Calu3 (cell line): ENCODE data around the gene RPL38. TPM values are rescaled to one million over a fixed set of nuclear protein-coding genes. Genes with fewer than 3 reads are reported as not detected.

Source experiments
- BruUV-seq: library from RNA; stranded (reverse); fragments of 400-500 nt; replicated peaks from 2 replicates; lab custom pipeline; 2021; lab: Mats Ljungman, UMichigan
- CTCF ChIA-PET: fragments of 300-600 bp; sonication (Branson Sonifier 250); formaldehyde crosslinking; loops from one replicate; lab custom pipeline; 2022; ENCODE audit warnings: antibody characterized with exemption; lab: Charles Lee
- DNase-seq: peaks from one replicate; pipeline ENCODE4 v3.0.0; 2022
- H3K27ac Mint-ChIP-seq: one replicate; pipeline ENCODE4 v1.8.0; 2022; ENCODE audit warnings: mixed read lengths; ENCODE audit not compliant: unreplicated experiment
- H3K27me3 Mint-ChIP-seq: one replicate; pipeline ENCODE4 v1.8.0; 2022; ENCODE audit warnings: mixed read lengths; ENCODE audit not compliant: unreplicated experiment
- H3K36me3 Mint-ChIP-seq: one replicate; pipeline ENCODE4 v1.8.0; 2022; ENCODE audit warnings: mild to moderate bottlenecking, moderate library complexity, mixed read lengths; ENCODE audit not compliant: insufficient read depth, unreplicated experiment
- H3K4me1 Mint-ChIP-seq: one replicate; pipeline ENCODE4 v1.8.0; 2022; ENCODE audit warnings: mild to moderate bottlenecking, low read depth, mixed read lengths; ENCODE audit not compliant: unreplicated experiment
- H3K4me3 Mint-ChIP-seq: one replicate; pipeline ENCODE4 v1.8.0; 2022; ENCODE audit warnings: mild to moderate bottlenecking, low read depth, moderate library complexity, mixed read lengths; ENCODE audit not compliant: unreplicated experiment
- H3K9me3 Mint-ChIP-seq: one replicate; pipeline ENCODE4 v1.8.0; 2022; ENCODE audit warnings: low read depth, mixed read lengths; ENCODE audit not compliant: unreplicated experiment
- intact Hi-C: fragments of 100-400 bp; cut with micrococcal nuclease; formaldehyde crosslinking; loops from one replicate; pipeline ENCODE4 v1.10.0; 2022; ENCODE audit not compliant: unreplicated experiment
- total RNA-seq: library from RNA; stranded (reverse); gene quantifications from 2 replicates; pipeline ENCODE4 v1.2.3, GENCODE V29; 2022
- TF ChIP-seq, protein P1 (sequence below): fragments of 200-600 bp; IDR thresholded peaks from one replicate; pipeline ENCODE4 v1.8.0; 2022; ENCODE audit warnings: antibody characterized with exemption; ENCODE audit not compliant: unreplicated experiment

RPL38 gene
- total RNA-seq, 1 experiment from 2014 or later = 725 TPM

DNA sequence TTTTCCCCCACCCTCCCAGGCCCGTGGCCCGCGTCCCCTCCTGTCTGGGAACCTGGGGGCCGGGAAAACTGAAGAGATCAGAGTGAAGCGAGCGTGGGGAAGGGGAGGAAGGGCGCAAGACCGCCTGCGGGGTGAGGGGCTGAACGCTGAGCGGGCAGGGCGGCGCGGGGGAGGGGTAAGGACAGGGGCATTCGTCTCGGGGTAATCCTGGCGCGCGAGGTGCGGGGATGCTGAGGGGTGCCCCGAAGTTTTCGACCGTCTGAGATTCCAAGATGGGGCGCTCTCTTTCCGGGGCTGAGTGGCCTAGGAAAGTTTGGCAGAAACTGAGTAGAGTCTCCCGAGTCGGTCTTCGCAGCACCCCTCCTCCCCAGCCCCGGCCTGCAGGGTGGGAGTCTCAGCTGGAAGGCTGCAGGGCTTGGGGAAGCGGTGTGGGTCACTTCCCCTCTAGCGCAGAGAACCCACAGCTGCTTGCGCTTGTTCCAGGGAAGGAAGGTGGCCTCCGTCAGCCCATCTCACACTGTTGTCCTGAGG lies 10.4 kb downstream of the RPL38 start:
- Mint-ChIP-seq H3K36me3 (peaks cover 45% of the 10 kb centered on the region), H3K27ac (no peak overlapping the region), H3K9me3 (no peaks in the 10 kb centered on the region), H3K4me1 (peaks cover 8% of the 10 kb centered on the region), H3K4me3 (peak overlapping the region; percentile 70), H3K27me3 (peaks cover 67% of the 10 kb centered on the region)
- intact Hi-C loops = loop anchor here (5.0 kb wide), 1 partner anchor 68 kb away; no protein-coding TSS in a partner anchor
- BruUV-seq = no TSS peak
- DNase-seq = no peak
- TF ChIP-seq, protein P1, sequence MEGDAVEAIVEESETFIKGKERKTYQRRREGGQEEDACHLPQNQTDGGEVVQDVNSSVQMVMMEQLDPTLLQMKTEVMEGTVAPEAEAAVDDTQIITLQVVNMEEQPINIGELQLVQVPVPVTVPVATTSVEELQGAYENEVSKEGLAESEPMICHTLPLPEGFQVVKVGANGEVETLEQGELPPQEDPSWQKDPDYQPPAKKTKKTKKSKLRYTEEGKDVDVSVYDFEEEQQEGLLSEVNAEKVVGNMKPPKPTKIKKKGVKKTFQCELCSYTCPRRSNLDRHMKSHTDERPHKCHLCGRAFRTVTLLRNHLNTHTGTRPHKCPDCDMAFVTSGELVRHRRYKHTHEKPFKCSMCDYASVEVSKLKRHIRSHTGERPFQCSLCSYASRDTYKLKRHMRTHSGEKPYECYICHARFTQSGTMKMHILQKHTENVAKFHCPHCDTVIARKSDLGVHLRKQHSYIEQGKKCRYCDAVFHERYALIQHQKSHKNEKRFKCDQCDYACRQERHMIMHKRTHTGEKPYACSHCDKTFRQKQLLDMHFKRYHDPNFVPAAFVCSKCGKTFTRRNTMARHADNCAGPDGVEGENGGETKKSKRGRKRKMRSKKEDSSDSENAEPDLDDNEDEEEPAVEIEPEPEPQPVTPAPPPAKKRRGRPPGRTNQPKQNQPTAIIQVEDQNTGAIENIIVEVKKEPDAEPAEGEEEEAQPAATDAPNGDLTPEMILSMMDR = no peak
- CTCF ChIA-PET = interaction anchor here (1.4 kb wide), 1 partner anchor 14 kb away, joined by 3 read pairs; no protein-coding TSS in a partner anchor

DNA sequence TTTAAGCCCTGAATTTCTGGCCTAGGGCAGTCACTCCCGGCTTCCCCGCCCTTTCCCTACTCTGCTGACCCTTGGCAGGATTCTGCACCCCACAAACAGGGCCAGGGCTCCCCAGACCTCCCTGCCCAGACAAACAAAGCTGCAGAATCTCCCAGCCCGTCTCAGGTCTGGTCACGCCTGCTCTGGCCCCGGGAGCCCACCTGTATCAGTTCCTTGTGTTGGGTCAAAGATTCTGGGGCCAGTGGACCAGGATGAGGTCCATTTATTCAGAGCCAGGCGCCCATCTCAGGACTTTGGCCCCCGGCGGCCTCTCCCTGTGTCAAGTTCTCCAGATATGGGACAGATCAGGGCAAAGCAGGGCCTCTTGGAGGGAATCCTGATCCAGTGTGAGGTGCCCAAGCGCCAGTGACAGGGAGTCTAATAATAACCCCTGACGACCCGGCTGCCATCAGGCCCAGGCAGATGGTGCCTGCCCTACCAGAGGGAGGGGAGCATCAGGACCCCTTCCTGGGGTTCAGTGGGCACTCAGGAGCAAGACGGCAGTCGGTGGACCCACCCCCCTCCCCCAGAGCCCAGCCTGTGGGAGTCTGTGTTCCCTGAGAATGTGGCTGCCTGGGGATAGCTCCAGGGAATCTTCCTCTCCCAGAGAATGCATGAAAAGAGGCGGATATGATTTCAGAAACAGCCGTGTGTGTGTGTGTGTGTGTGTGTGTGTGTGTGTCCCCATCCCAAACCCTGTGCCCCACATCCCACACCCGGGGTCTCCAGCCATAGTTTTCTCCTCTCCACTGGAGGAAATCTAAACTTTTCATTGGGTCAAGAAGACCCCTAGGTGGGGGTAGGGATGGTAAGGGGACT lies 11.2 kb downstream of the RPL38 start:
- CTCF ChIA-PET = interaction anchor here (0.6 kb wide), 1 partner anchor 1231 kb away, joined by 10 read pairs; no protein-coding TSS in a partner anchor
- peaks cover 75% of the 10 kb centered on the region for H3K27me3 Mint-ChIP-seq

DNA sequence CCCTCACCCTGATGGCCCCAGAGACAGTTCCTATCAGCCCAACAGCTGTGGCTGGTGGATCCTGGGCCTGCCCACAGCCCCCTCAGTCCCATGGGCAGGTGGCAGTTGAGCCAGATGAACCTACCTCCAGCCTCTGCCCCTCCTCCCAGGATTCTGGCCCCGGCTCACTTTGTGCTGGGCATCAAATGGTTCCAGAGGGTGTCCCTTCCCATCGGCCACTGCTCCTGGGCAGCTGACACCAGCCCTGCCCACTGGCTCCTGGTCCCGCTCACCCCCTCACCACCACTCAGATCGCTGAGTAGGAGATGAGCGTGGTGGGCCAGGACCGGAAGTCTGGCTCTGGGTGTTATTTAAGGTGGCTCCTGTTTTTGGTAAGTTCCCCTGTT lies 11.9 kb downstream of the RPL38 start:
- TF ChIP-seq, protein P1 = no peak
- H3K36me3 Mint-ChIP-seq = peaks cover 31% of the 10 kb centered on the region
- BruUV-seq = no TSS peak
- H3K27ac Mint-ChIP-seq = no peak overlapping the region
- no peak overlapping the region for H3K4me3 Mint-ChIP-seq
- DNase-seq = no peak
- peaks cover 81% of the 10 kb centered on the region for H3K27me3 Mint-ChIP-seq
- intact Hi-C loops = no loop called here
- peaks cover 2% of the 10 kb centered on the region for H3K9me3 Mint-ChIP-seq
- CTCF ChIA-PET = interaction anchor here (0.6 kb wide), 1 partner anchor 1230 kb away, joined by 10 read pairs; no protein-coding TSS in a partner anchor
- peaks cover 8% of the 10 kb centered on the region for H3K4me1 Mint-ChIP-seq

More for the DNA sequence above, 11.2 kb downstream of the RPL38 start:
- Mint-ChIP-seq H3K4me3 (peak overlapping the region; percentile 15), H3K27ac (no peak overlapping the region), H3K4me1 (peaks cover 8% of the 10 kb centered on the region), H3K36me3 (peaks cover 37% of the 10 kb centered on the region), H3K9me3 (peaks cover 1% of the 10 kb centered on the region)
- no TSS peak for BruUV-seq
- DNase-seq = no peak
- intact Hi-C loops = loop anchor here (5.0 kb wide), 1 partner anchor 68 kb away; no protein-coding TSS in a partner anchor
- TF ChIP-seq, protein P1 = no peak

DNA sequence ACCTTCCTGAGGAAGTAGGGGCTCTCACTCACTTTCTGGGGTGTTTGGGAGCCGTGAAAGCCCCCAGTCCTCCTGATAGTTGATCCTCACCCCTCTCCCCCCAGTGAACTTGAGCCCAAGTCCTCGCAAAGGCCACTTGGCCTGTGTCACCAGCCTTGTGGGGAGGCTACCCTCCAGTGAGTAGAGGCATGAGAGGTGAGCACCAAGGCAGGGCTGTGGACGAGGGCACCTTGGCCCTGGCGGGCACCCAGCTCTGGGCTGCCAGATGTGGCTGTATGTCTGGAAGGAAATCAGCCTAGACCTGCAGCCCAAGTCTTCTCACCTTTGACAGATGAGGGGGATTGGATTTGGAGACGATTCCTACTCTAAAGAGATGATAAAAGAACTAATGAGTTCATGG lies 13.0 kb downstream of the RPL38 start:
- CTCF ChIA-PET = interaction anchor here (1.1 kb wide), 1 partner anchor 80 kb away, joined by 3 read pairs; no protein-coding TSS in a partner anchor
- TF ChIP-seq, protein P1 = no peak
- Mint-ChIP-seq H3K27me3 (peaks cover 87% of the 10 kb centered on the region), H3K4me1 (peaks cover 8% of the 10 kb centered on the region), H3K36me3 (peaks cover 21% of the 10 kb centered on the region), H3K9me3 (peaks cover 2% of the 10 kb centered on the region), H3K4me3 (no peak overlapping the region), H3K27ac (no peak overlapping the region)
- no peak for DNase-seq
- intact Hi-C loops = no loop called here
- BruUV-seq = no TSS peak
